SK-N-SH (cell line): ENCODE measurements around the gene CCDC88C.

ENCODE experiments used
- CTCF ChIP-seq: fragments of 200-600 bp; sonication (generic); IDR thresholded peaks from 2 replicates; pipeline ENCODE4 v1.6.1; 2017; ENCODE audit warnings: antibody characterized with exemption, mild to moderate bottlenecking, moderate library complexity
- EZH2phosphoT487 ChIP-seq: fragments of 200-600 bp; sonication (generic); IDR thresholded peaks from 2 replicates; pipeline ENCODE4 v1.6.1; 2017; ENCODE audit warnings: low read depth, mixed run types, mild to moderate bottlenecking, antibody characterized with exemption, moderate library complexity, borderline replicate concordance
- GABPA ChIP-seq: IDR thresholded peaks from 2 replicates; pipeline ENCODE4 v1.4.0; 2012; ENCODE audit warnings: low read depth, mild to moderate bottlenecking
- RAD21 ChIP-seq: IDR thresholded peaks from 2 replicates; pipeline ENCODE4 v1.6.1; 2012; ENCODE audit warnings: mild to moderate bottlenecking, low read length
- RCOR1 ChIP-seq: fragments of 150-350 bp; IDR thresholded peaks from 2 replicates; pipeline ENCODE4 v1.6.1; 2017; ENCODE audit warnings: antibody characterized with exemption, low read length
- TAF1 ChIP-seq: IDR thresholded peaks from 2 replicates; pipeline ENCODE4 v1.6.1; 2012; ENCODE audit warnings: low read depth, mild to moderate bottlenecking, low read length, moderate library complexity, borderline replicate concordance

- TF ChIP-seq CTCF: no peak
- TF ChIP-seq TAF1: no peak
- no peak for TF ChIP-seq GABPA
- TF ChIP-seq RCOR1: no peak
- no peak for TF ChIP-seq EZH2phosphoT487
- TF ChIP-seq RAD21: no peak
Observed at GRCh38 chr14:91261986-91262549, 155.6 kb downstream of the CCDC88C start.
